ENCODE measurements around the gene SPATA4. TPM values are rescaled to one million over a fixed set of nuclear protein-coding genes. Genes with fewer than 3 reads are reported as not detected.

The SPATA4 gene
- total RNA-seq, 1 experiment from 2014 or later: 0.15 TPM

- intact Hi-C loops (cut with micrococcal nuclease): no loop called here
- Histone ChIP-seq H3K27ac (ENCODE audit: low read length) (no peak overlapping the region), H3K79me2 (ENCODE audit: low read length) (no peaks in the 10 kb centered on the region), H3K4me2 (ENCODE audit: low read length) (no peak overlapping the region), H3K27me3 (ENCODE audit: low read length) (no peaks in the 10 kb centered on the region), H3K4me1 (ENCODE audit: insufficient read depth, low read length) (peaks cover 9% of the 10 kb centered on the region), H3K4me3 (ENCODE audit: low read length) (no peak overlapping the region), H3K9me2 (replicated peaks; ENCODE audit: low read length) (no peaks in the 10 kb centered on the region), H3K9ac (ENCODE audit: low read length) (no peak overlapping the region), H3K36me3 (ENCODE audit: low read depth, low read length) (no peaks in the 10 kb centered on the region), H3K9me3 (ENCODE audit: low read length) (no peaks in the 10 kb centered on the region), H2AFZ (ENCODE audit: low read length) (no peak overlapping the region), H4K20me1 (ENCODE audit: low read length) (no peaks in the 10 kb centered on the region), H3F3A (ENCODE audit: low read length, unreplicated experiment) (no peaks in the 10 kb centered on the region)
- TF ChIP-seq EZH2 (IDR thresholded peaks at IDR 0.05; ENCODE audit: low read length, unreplicated experiment): no peak
- TF ChIP-seq EZH2phosphoT487 (IDR thresholded peaks at IDR 0.05; ENCODE audit: borderline replicate concordance, low read length): no peak
- no peak for TF ChIP-seq CTCF (conservative IDR thresholded peaks at IDR 0.05; ENCODE audit: low read depth, low read length)
- ChIA-PET POLR2A (ENCODE audit: unreplicated experiment) (no interaction called here), CTCF (no interaction called here)
- DNase-seq: no peak
- ATAC-seq: no peak
- BruUV-seq (replicated peaks): no TSS peak
These were observed 46.3 kb upstream of the SPATA4 start for GRCh38 chr4:176241703-176242102.

- TF ChIP-seq EZH2phosphoT487 (IDR thresholded peaks at IDR 0.05; ENCODE audit: borderline replicate concordance, low read length): no peak
- no peak for TF ChIP-seq EZH2 (IDR thresholded peaks at IDR 0.05; ENCODE audit: low read length, unreplicated experiment)
- no peak for TF ChIP-seq CTCF (conservative IDR thresholded peaks at IDR 0.05; ENCODE audit: low read depth, low read length)
- H3K4me3 ChIP-seq (ENCODE audit: low read length): no peak overlapping the region
- no peaks in the 10 kb centered on the region for H3K9me2 ChIP-seq (replicated peaks; ENCODE audit: low read length)
- H3K4me2 ChIP-seq (ENCODE audit: low read length): no peak overlapping the region
- H3F3A ChIP-seq (ENCODE audit: low read length, unreplicated experiment): no peaks in the 10 kb centered on the region
- H3K4me1 ChIP-seq (ENCODE audit: insufficient read depth, low read length): peaks cover 9% of the 10 kb centered on the region
- H3K36me3 ChIP-seq (ENCODE audit: low read depth, low read length): no peaks in the 10 kb centered on the region
- no peak overlapping the region for H3K27ac ChIP-seq (ENCODE audit: low read length)
- DNase-seq: peak; percentile 11
- H3K79me2 ChIP-seq (ENCODE audit: low read length): no peaks in the 10 kb centered on the region
- no TSS peak for BruUV-seq (replicated peaks)
- no peak for ATAC-seq
- H3K9me3 ChIP-seq (ENCODE audit: low read length): no peaks in the 10 kb centered on the region
- no peak overlapping the region for H2AFZ ChIP-seq (ENCODE audit: low read length)
- CTCF ChIA-PET: no interaction called here
- H4K20me1 ChIP-seq (ENCODE audit: low read length): no peaks in the 10 kb centered on the region
- H3K9ac ChIP-seq (ENCODE audit: low read length): no peak overlapping the region
- POLR2A ChIA-PET (ENCODE audit: unreplicated experiment): no interaction called here
- intact Hi-C loops (cut with micrococcal nuclease): no loop called here
- H3K27me3 ChIP-seq (ENCODE audit: low read length): no peaks in the 10 kb centered on the region
These were observed 43.4 kb upstream of the SPATA4 start for GRCh38 chr4:176238826-176239225.

GRCh38 chr4:176238157-176238610, 42.8 kb upstream of the SPATA4 start:
- no TSS peak for BruUV-seq (replicated peaks)
- no peak overlapping the region for H3K4me2 ChIP-seq (ENCODE audit: low read length)
- POLR2A ChIA-PET (ENCODE audit: unreplicated experiment): interaction anchor here (0.6 to 0.7 kb wide), 2 partner anchors 34 to 64 kb away, joined by 3 to 5 read pairs; no protein-coding TSS in a partner anchor

More at GRCh38 chr4:176238157-176238610, 42.8 kb upstream of the SPATA4 start:
- ATAC-seq (no peak), DNase-seq (no peak)
- H3K9me3 ChIP-seq (ENCODE audit: low read length): no peaks in the 10 kb centered on the region
- intact Hi-C loops (cut with micrococcal nuclease): no loop called here
- no peaks in the 10 kb centered on the region for H3F3A ChIP-seq (ENCODE audit: low read length, unreplicated experiment)
- no peak for TF ChIP-seq EZH2phosphoT487 (IDR thresholded peaks at IDR 0.05; ENCODE audit: borderline replicate concordance, low read length)
- TF ChIP-seq CTCF (conservative IDR thresholded peaks at IDR 0.05; ENCODE audit: low read depth, low read length): no peak
- TF ChIP-seq EZH2 (IDR thresholded peaks at IDR 0.05; ENCODE audit: low read length, unreplicated experiment): no peak
- H3K4me3 ChIP-seq (ENCODE audit: low read length): no peak overlapping the region
- H3K27me3 ChIP-seq (ENCODE audit: low read length): no peaks in the 10 kb centered on the region
- no peak overlapping the region for H3K27ac ChIP-seq (ENCODE audit: low read length)
- H3K36me3 ChIP-seq (ENCODE audit: low read depth, low read length): no peaks in the 10 kb centered on the region
- H3K4me1 ChIP-seq (ENCODE audit: insufficient read depth, low read length): peaks cover 9% of the 10 kb centered on the region
- H4K20me1 ChIP-seq (ENCODE audit: low read length): no peaks in the 10 kb centered on the region
- H3K9ac ChIP-seq (ENCODE audit: low read length): no peak overlapping the region
- H3K9me2 ChIP-seq (replicated peaks; ENCODE audit: low read length): no peaks in the 10 kb centered on the region
- CTCF ChIA-PET: no interaction called here
- no peaks in the 10 kb centered on the region for H3K79me2 ChIP-seq (ENCODE audit: low read length)
- no peak overlapping the region for H2AFZ ChIP-seq (ENCODE audit: low read length)

Data from PC-3 (cell line).